OCI-LY7 (cell line): ENCODE data around the gene COL5A1. TPM values are rescaled to one million over a fixed set of nuclear protein-coding genes. Genes with fewer than 3 reads are reported as not detected.

Experiments used
- BruUV-seq: library from RNA; stranded (reverse); fragments of 400-500 nt; replicated peaks from 2 replicates; lab custom pipeline; 2021; lab: Mats Ljungman, UMichigan
- CTCF ChIA-PET: fragments of 300-600 bp; sonication (Branson Sonifier 250); formaldehyde crosslinking; loops from one replicate; lab custom pipeline; 2022; ENCODE audit warnings: antibody characterized with exemption; ENCODE audit not compliant: unreplicated experiment; lab: Charles Lee
- POLR2A ChIA-PET: fragments of 300-600 bp; sonication (Branson Sonifier 250); formaldehyde crosslinking; loops from one replicate; lab custom pipeline; 2022; ENCODE audit warnings: antibody characterized with exemption; lab: Charles Lee
- DNase-seq: peaks from one replicate; pipeline ENCODE4 v3.0.0-alpha.2; 2015; ENCODE audit warnings: low spot score
- H2AFZ ChIP-seq: fragments of 200-600 bp; sonication (generic), shearing (Covaris generic); 2 replicates; pipeline ENCODE4 v1.6.1; 2014; ENCODE audit warnings: mild to moderate bottlenecking, antibody characterized with exemption, low read length, moderate library complexity
- H3K27ac ChIP-seq: fragments of 200-600 bp; sonication (generic); 2 replicates; pipeline ENCODE4 v1.5.1; 2014; ENCODE audit warnings: mixed run types, low read depth, mild to moderate bottlenecking, moderate library complexity, low read length, inconsistent platforms; ENCODE audit not compliant: poor library complexity, severe bottlenecking
- H3K36me3 ChIP-seq: fragments of 200-600 bp; sonication (generic); 2 replicates; pipeline ENCODE4 v1.6.1; 2014; ENCODE audit warnings: mild to moderate bottlenecking, antibody characterized with exemption, low read length, moderate library complexity, mixed read lengths; ENCODE audit not compliant: insufficient read depth
- H3K4me1 ChIP-seq: fragments of 200-600 bp; sonication (generic); 2 replicates; pipeline ENCODE4 v1.5.1; 2014; ENCODE audit warnings: mild to moderate bottlenecking, low read length; ENCODE audit not compliant: insufficient read depth, poor library complexity, severe bottlenecking
- H3K4me2 ChIP-seq: fragments of 200-600 bp; sonication (generic); 2 replicates; pipeline ENCODE4 v1.6.1; 2014; ENCODE audit warnings: mild to moderate bottlenecking, low read length
- H3K4me3 ChIP-seq: fragments of 200-600 bp; sonication (generic); 2 replicates; pipeline ENCODE4 v1.5.1; 2014; ENCODE audit warnings: mild to moderate bottlenecking, low read depth, low read length; ENCODE audit not compliant: poor library complexity, severe bottlenecking
- H3K79me2 ChIP-seq: fragments of 200-600 bp; sonication (generic); 2 replicates; pipeline ENCODE4 v1.6.1; 2016; ENCODE audit warnings: low read depth, mild to moderate bottlenecking, low read length, moderate library complexity, mixed read lengths; ENCODE audit not compliant: insufficient read depth
- H3K9me2 ChIP-seq: fragments of 200-600 bp; sonication (generic); 2 replicates; pipeline ENCODE4 v1.6.1; 2016; ENCODE audit warnings: mild to moderate bottlenecking, low read length, mixed read lengths; ENCODE audit not compliant: insufficient read depth
- H3K9me3 ChIP-seq: fragments of 200-600 bp; sonication (generic); 2 replicates; pipeline ENCODE4 v1.6.1; 2014; ENCODE audit warnings: mild to moderate bottlenecking, mixed run types, low read length, mixed read lengths
- H4K20me1 ChIP-seq: fragments of 200-600 bp; sonication (generic); 2 replicates; pipeline ENCODE4 v1.6.1; 2014; ENCODE audit warnings: mild to moderate bottlenecking, antibody characterized with exemption, low read length, moderate library complexity, mixed read lengths; ENCODE audit not compliant: insufficient read depth
- CTCF ChIP-seq: fragments of 200-600 bp; sonication (generic); conservative IDR thresholded peaks from 2 replicates; pipeline ENCODE4 v1.5.1; 2014; ENCODE audit warnings: mild to moderate bottlenecking, antibody characterized with exemption, low read length, moderate library complexity, mixed read lengths
- EZH2phosphoT487 ChIP-seq: fragments of 200-600 bp; sonication (generic); IDR thresholded peaks from 2 replicates; pipeline ENCODE4 v1.6.1; 2018; ENCODE audit warnings: low read depth, borderline replicate concordance, mild to moderate bottlenecking, mixed run types, antibody characterized with exemption, low read length, moderate library complexity, mixed read lengths
- intact Hi-C: fragments of 100-400 bp; cut with micrococcal nuclease; formaldehyde crosslinking; loops from one replicate; pipeline ENCODE4 v1.10.0; 2022; ENCODE audit not compliant: unreplicated experiment
- total RNA-seq, 2 experiments: library from RNA; depleted of rRNA in 1 of 2; stranded (reverse); fragments of >200 nt in 1 of 2; shearing (Covaris generic) in 1 of 2; gene quantifications; 2 replicates each; pipeline ENCODE4 v1.2.3, GENCODE V29; 2014 to 2022

COL5A1 gene
- total RNA-seq, 2 experiments from 2014 or later, result 12.2 to 28.6 TPM

- H2AFZ ChIP-seq, result peak overlapping the region; percentile 62; the same call in 1 of the 2 replicates
- ChIA-PET POLR2A (interaction anchor here (0.6 kb wide), 1 partner anchor 14 kb away, joined by 6 read pairs; no protein-coding TSS in a partner anchor), CTCF (no interaction called here)
- no TSS peak for BruUV-seq
- no peaks in the 10 kb centered on the region for H4K20me1 ChIP-seq
- peaks cover 7% of the 10 kb centered on the region for H3K9me3 ChIP-seq
- peaks cover 37% of the 10 kb centered on the region for H3K4me1 ChIP-seq
- H3K4me2 ChIP-seq, result peak overlapping the region; percentile 55
- peak; percentile 80 for DNase-seq
- no peaks in the 10 kb centered on the region for H3K79me2 ChIP-seq
- TF ChIP-seq CTCF (no peak), EZH2phosphoT487 (no peak)
- peak overlapping the region; percentile 17 for H3K4me3 ChIP-seq
- intact Hi-C loops, result loop anchor here (2.0 kb wide), 1 partner anchor 61 kb away; no protein-coding TSS in a partner anchor
- H3K27ac ChIP-seq, result peak overlapping the region; percentile 83
- no peaks in the 10 kb centered on the region for H3K9me2 ChIP-seq
- H3K36me3 ChIP-seq, result no peaks in the 10 kb centered on the region
These were observed 228.1 kb downstream of the COL5A1 start for GRCh38 chr9:134869554-134870300.

GRCh38 chr9:134870301-134870694 is 228.7 kb downstream of the COL5A1 start:
- no peak for TF ChIP-seq EZH2phosphoT487
- peaks cover 7% of the 10 kb centered on the region for H3K9me3 ChIP-seq
- H2AFZ ChIP-seq, result no peak overlapping the region
- ChIA-PET CTCF (no interaction called here), POLR2A (no interaction called here)
- H4K20me1 ChIP-seq, result no peaks in the 10 kb centered on the region
- no peak overlapping the region for H3K27ac ChIP-seq
- H3K4me2 ChIP-seq, result peak overlapping the region; percentile 55
- H3K79me2 ChIP-seq, result no peaks in the 10 kb centered on the region
- DNase-seq, result no peak
- peaks cover 41% of the 10 kb centered on the region for H3K4me1 ChIP-seq
- BruUV-seq, result no TSS peak
- intact Hi-C loops, result no loop called here
- no peaks in the 10 kb centered on the region for H3K9me2 ChIP-seq
- H3K36me3 ChIP-seq, result no peaks in the 10 kb centered on the region
- H3K4me3 ChIP-seq, result no peak overlapping the region

- H3K4me1 ChIP-seq, result peaks cover 45% of the 10 kb centered on the region
- DNase-seq, result no peak
- H3K9me3 ChIP-seq, result peaks cover 7% of the 10 kb centered on the region
- TF ChIP-seq EZH2phosphoT487 (no peak), CTCF (no peak)
- H2AFZ ChIP-seq, result no peak overlapping the region
- H3K79me2 ChIP-seq, result no peaks in the 10 kb centered on the region
- no peak overlapping the region for H3K27ac ChIP-seq
- no TSS peak for BruUV-seq
- H3K4me2 ChIP-seq, result peak overlapping the region; percentile 55; the same call in 1 of the 2 replicates
- H3K4me3 ChIP-seq, result no peak overlapping the region
- no peaks in the 10 kb centered on the region for H3K36me3 ChIP-seq
- CTCF ChIA-PET, result interaction anchor here (0.6 kb wide), 1 partner anchor 194 kb away, joined by 3 read pairs; no protein-coding TSS in a partner anchor
- intact Hi-C loops, result no loop called here
- no peaks in the 10 kb centered on the region for H3K9me2 ChIP-seq
- no peaks in the 10 kb centered on the region for H4K20me1 ChIP-seq
- POLR2A ChIA-PET, result interaction anchor here (0.6 to 0.9 kb wide), 2 partner anchors 40 to 60 kb away, joined by 3 read pairs; no protein-coding TSS in a partner anchor
These were observed 229.4 kb downstream of the COL5A1 start for GRCh38 chr9:134870746-134871662.
